H1 (cell line): ENCODE data around the gene SP7.

Experiments used
- FOSL1 ChIP-seq: IDR thresholded peaks from 2 replicates; pipeline ENCODE4 v1.6.1; 2011; ENCODE audit warnings: mild to moderate bottlenecking, low read depth, low read length, moderate library complexity; ENCODE audit not compliant: insufficient read depth
- PHF8 ChIP-seq: fragments of 200-600 bp; sonication (generic); conservative IDR thresholded peaks from 2 replicates; pipeline ENCODE4 v1.7.1; 2012; ENCODE audit warnings: low read depth, mild to moderate bottlenecking, inconsistent platforms, low read length, moderate library complexity
- SIN3A ChIP-seq, 2 experiments: IDR thresholded peaks in 1 of 2; conservative IDR thresholded peaks in 1 of 2; 2 replicates each; pipeline ENCODE4 v1.6.1; 2011 to 2012; ENCODE audit warnings: low read length in 2 of 2, improper control_type of control experiment in 1 of 2, low read depth in 1 of 2, mild to moderate bottlenecking in 1 of 2
- TF ChIP-seq, protein P1 (sequence below): IDR thresholded peaks from 2 replicates; pipeline ENCODE4 v1.6.1; 2012; ENCODE audit warnings: inconsistent platforms
- TF ChIP-seq, protein P2 (sequence below), 3 experiments: IDR thresholded peaks; 1 replicate in 2 of 3; 2 replicates in 1 of 3; pipeline versions ENCODE4 v1.5.1 to v1.6.1; 2011; ENCODE audit warnings: low read length in 3 of 3, mild to moderate bottlenecking in 3 of 3, inconsistent platforms in 2 of 3, low read depth in 1 of 3, moderate library complexity in 1 of 3; ENCODE audit not compliant: insufficient read depth in 1 of 3; ENCODE audit errors: control extremely low read depth in 1 of 3
- TF ChIP-seq, protein P3 (sequence below): IDR thresholded peaks from 2 replicates; pipeline ENCODE4 v1.6.1; 2011; ENCODE audit warnings: low read length, improper control_type of control experiment

DNA sequence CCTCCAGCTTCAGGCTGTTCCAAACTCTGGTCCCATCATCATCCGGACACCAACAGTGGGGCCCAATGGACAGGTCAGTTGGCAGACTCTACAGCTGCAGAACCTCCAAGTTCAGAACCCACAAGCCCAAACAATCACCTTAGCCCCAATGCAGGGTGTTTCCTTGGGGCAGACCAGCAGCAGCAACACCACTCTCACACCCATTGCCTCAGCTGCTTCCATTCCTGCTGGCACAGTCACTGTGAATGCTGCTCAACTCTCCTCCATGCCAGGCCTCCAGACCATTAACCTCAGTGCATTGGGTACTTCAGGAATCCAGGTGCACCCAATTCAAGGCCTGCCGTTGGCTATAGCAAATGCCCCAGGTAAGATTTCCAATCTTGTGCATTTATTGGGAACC lies 47.1 kb upstream of the SP7 start:
- TF ChIP-seq, protein P1, sequence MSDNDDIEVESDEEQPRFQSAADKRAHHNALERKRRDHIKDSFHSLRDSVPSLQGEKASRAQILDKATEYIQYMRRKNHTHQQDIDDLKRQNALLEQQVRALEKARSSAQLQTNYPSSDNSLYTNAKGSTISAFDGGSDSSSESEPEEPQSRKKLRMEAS = no peak
- no peak for TF ChIP-seq PHF8
- TF ChIP-seq, protein P2, sequence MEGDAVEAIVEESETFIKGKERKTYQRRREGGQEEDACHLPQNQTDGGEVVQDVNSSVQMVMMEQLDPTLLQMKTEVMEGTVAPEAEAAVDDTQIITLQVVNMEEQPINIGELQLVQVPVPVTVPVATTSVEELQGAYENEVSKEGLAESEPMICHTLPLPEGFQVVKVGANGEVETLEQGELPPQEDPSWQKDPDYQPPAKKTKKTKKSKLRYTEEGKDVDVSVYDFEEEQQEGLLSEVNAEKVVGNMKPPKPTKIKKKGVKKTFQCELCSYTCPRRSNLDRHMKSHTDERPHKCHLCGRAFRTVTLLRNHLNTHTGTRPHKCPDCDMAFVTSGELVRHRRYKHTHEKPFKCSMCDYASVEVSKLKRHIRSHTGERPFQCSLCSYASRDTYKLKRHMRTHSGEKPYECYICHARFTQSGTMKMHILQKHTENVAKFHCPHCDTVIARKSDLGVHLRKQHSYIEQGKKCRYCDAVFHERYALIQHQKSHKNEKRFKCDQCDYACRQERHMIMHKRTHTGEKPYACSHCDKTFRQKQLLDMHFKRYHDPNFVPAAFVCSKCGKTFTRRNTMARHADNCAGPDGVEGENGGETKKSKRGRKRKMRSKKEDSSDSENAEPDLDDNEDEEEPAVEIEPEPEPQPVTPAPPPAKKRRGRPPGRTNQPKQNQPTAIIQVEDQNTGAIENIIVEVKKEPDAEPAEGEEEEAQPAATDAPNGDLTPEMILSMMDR (IDR thresholded peaks at IDR 0.05; ENCODE audit: control extremely low read depth in 1 of 3, insufficient read depth in 1 of 3, low read depth in 1 of 3, low read length in 3 of 3) = no peak
- no peak for TF ChIP-seq SIN3A (conservative IDR thresholded peaks at IDR 0.05 in 1 of 2, IDR thresholded peaks at IDR 0.05 in 1 of 2; ENCODE audit: low read depth in 1 of 2, low read length in 2 of 2)
- no peak for TF ChIP-seq FOSL1
- TF ChIP-seq, protein P3, sequence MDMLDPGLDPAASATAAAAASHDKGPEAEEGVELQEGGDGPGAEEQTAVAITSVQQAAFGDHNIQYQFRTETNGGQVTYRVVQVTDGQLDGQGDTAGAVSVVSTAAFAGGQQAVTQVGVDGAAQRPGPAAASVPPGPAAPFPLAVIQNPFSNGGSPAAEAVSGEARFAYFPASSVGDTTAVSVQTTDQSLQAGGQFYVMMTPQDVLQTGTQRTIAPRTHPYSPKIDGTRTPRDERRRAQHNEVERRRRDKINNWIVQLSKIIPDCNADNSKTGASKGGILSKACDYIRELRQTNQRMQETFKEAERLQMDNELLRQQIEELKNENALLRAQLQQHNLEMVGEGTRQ = no peak
